Activated T-helper 1 cell treated with Interleukin-2 at 50 U/mL for 16 hours (primary cell): ENCODE measurements around the gene SNX27.
"Not testable (repeated sequence)": the region's sequence is repeated elsewhere in the genome, so short reads cannot be mapped to it uniquely, and the experiment has no call there.

Experiments
- DNase-seq: peaks from one replicate; pipeline ENCODE4 v3.0.0-alpha.2; 2020; ENCODE audit warnings: low read depth

SNX27 gene

DNA sequence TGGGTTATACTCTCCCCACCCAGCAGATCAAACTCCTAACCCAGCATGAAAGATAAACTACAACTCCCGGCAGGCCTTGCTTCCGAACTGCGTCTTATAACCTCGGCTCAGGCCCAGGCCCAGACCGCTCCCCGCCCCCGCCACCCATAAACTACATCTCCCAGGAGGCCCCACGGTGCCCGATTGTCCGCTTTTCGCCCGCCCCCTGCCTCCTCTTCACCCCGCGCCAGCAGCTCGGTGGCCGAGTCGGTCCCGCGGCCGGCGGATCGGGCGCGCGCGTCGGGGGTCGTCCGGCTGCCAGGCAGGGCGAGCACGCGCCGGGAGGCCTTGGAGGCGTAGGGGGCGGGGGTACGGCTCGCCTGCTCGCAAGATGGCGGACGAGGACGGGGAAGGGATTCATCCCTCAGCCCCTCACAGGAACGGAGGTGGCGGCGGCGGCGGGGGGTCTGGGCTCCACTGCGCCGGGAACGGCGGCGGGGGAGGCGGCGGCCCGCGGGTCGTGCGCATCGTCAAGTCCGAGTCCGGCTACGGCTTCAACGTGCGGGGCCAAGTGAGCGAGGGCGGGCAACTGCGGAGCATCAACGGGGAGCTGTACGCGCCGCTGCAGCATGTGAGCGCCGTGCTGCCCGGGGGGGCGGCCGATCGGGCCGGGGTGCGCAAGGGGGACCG, at the start of gene SNX27:
Gene SNX27 (plus strand): TSS at position 219 of the 669 bp plus-strand sequence. CDS start 152 bp downstream, at position 371.
- DNase-seq: peak; percentile 70

DNA sequence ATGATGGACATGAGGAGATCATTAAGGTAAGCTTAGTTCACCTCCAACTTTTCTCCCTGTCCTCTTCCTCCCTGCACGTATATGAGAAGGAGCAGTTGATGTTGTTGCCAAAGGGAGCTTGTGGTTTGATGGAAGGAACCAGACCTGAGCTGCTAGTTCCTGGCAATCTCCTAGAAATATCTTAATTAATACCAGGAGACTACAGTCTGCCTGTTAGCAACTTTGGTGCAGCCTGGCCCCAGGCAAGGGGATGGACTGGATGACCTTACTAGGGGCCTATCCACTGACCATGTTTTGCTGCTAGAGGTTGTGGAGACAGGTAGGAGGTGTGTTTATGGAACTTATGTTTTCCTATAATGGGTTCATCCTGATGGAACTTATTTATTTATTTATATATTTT, 49.2 kb upstream of the SNX27 start:
- DNase-seq: no peak

DNA sequence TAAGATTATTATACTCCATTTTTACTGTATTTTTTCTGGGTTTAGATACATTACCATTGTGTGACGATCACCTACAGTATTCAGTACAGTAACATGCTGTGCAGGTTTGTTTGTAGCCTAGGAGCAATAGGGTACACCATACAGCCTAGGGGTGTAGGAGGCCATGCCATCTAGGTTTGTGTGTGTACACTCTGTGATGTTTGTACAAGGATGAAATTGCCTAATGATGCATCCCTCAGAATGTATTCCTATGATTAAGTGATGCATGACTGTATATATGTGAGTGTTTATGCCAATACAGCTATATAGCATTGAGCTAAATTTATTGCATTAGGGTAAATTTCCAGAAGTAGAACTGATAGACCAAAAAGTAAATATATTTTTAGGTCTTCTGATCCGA, 48.5 kb upstream of the SNX27 start:
- DNase-seq: no peak

DNA sequence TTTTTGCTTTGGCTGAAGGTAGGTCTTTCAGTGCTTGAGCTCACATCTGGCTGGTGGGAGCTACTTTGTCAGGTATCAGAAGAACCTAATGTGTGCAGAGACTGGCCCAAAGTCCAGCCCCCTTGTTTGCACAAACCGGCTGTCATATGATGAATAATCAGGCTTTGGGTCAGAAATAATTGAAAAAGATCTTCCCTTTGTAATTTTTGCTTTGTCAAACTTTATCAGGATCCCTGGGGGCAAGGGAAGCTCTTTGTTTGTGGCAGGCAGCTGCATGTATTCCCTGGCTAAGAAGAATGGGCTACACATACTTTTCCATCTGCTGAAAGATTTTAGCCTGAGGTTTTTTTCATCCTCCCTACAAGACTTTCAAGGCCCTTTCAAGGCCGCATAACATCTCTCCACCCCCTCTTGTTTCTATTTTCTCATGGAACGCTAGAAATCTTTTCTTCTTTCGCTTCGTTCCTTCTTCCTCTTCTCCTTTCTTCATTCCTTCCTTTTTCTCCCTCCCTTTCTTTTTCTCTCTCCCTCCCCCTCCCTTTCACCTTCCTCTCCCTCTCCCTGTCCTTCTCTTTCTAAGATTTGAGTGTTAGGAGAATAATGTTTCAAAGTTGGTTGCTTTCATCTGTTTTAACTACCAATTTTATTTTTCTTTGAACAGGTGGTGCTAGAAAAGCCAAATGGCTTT, 46.2 kb upstream of the SNX27 start:
- DNase-seq: no peak

DNA sequence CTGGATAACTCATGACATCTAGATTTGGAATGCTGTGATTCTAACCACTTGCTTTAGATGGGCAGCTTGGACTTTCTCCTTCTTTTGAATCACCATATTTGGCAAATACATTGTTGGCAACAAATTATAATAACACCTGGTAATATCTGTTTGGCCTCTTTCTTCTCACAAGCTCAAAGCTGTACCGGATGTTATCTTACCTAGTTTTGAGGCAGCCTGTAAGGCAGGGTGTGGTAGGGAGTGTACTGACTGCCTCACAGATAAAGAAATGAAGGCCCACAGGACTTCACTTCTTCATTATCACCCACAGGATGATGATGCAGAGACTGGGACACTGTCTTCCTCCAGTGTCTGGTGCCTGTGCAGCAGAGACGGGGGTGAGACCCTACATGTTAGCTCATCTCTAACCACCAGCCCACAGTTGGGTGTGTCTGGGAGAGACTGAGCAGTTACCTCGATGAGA, 43.2 kb upstream of the SNX27 start:
- DNase-seq: no peak

DNA sequence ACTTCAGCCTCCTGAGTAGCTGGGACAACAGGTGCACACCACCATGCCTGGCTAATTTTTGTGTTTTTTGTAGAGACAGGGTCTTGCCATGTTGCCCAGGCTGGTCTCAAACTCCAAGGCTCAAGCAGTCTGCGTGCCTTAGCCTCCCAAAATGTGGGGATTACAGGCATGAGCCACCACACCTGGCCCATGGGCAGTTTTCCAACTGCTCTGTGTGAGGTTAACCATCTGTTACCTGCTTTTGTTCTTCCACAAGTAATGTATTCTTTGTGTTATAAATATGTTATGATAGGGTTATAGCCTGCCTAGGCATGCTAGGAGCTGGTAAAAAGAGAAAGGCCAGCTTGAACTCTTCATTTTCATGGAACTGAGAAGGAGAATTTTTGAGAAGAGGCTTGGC, 41.0 kb upstream of the SNX27 start:
- no peak for DNase-seq

DNA sequence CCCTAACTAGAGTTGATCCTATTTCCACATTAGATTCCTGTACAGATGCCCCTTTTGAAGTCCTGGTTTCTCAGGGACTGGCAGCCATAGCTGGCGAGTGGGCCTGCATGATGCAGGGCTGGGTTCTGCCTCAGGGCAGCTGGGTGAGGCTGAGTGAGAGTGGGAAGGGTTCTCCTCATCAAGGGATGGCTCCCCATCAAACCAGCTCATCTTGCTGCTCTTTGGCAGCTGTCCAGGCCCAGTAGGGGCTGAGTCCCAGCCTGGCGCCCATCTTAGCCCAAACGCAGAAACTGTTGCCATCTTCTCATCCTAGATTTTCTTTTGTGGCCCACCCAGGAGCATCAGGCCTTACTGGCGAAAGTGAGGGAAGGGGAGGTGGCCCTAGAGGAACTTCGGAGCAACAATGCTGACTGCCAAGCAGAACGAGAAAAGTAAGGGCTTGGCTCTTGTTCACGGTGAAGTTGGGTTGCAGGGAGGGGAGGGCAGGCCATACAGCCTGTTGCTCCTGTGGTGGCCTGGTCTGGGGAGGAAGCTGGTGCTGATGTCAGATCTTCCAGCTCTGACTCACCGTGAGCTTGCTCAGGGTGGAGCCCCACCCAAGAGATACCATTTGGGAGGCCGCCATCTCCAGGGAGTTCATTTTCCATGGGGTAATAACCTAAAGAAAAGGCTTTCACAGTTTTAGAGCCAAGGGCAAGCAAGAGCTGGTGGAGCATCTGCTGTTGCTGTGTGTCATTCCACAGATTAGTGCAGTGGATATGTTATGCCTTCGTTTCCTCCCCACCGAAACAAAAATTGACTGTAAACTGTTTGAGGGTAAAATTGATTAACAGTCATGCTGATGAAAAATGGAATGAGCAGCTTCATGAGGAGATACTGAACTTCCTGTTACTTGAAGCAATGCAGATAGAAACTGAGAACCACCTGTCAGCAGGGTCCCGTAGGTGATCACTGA, 37.0 kb upstream of the SNX27 start:
- no peak for DNase-seq

DNA sequence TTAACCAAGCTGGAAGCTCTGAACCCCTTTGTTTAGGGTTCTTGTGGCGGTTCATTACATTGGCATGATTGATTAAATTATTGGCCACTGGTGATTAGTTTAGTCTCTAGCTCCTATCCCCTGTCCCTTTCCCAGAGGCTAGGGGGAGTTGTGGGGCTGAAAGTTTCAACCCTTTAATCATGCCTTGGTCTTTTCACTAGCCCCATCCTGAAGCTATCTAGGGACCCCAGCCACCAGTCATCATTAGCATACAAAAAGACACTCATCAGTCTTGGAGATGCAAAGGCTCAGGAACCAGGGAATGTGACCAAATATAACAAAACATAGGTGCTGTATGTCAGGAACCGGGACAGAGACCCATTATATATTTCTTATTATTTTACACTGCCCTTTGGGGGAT, 34.7 kb upstream of the SNX27 start:
- DNase-seq: no peak

DNA sequence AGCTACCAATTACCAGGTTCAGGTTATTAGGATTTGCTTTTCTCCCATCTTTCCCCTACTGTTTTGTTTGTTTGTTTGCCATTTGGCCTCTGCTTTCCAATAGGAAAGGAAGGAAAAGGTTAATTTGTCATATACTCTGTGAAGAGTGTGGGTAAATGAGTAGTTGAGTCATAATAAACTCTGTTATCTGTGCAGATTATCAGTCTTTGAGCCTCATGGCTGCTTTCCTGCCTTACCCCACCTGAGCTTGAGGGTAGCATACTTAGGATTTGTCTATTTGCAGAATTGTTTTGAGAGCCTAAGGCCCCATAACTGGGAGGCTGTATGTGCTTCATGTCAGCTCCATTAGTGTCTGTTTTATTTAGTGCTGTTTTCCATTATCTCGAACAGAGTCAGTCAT, 32.9 kb upstream of the SNX27 start:
- no peak for DNase-seq

DNA sequence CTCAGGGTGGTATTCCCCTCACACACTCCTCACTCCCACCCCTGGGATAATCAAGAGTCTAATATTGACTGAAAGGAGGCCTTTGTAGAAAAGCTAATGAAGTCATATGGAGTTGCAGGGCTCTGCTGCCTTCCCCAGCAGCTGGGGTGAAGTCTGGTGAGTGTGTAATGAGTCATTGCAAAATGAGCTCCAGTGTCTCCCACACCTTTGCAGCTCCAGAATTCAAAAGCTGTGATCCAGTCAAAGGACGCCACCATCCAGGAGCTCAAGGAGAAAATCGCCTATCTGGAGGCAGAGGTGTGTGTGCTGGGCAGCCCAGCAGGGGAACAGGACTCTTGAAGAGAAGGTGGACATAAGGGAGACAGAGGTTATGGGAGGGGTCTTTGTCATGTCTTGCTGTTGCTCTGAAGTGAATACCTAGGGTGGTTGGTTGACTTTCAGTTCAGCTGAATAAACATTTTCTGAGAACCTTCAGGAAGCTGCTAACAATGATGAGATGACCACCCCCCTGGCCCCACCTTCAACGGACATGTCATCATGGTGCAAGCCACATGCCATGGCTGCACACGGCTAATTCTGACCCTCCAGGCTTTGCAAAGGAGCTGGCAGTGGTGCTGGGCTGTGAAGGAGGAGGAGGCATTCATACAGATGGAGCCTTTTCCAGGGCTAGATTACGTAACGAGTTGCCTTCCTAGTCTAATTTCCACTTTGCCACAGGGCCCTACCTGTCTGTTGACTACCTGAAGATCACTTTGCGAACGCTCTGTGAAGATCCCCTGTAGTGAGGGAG, 32.2 kb upstream of the SNX27 start:
- DNase-seq: no peak

DNA sequence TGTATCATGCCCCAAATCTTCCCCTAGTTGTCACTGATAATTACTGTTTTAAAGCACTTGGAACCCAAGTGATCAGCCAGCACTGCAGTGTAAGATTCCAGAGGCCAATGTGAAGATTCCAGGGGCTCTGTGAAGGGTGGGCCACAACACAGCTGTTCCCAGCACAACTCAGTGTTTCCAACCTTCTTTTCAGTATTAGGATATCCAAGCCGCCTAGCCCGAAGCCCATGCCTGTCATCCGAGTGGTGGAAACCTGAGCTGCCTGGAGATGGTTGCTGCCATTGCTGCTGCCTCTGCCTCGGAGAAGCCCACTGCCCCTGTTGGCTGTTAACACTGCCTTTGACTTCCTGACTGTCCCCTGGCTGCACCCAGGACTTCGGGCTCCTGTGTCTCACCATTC, 30.4 kb upstream of the SNX27 start:
- DNase-seq: no peak

DNA sequence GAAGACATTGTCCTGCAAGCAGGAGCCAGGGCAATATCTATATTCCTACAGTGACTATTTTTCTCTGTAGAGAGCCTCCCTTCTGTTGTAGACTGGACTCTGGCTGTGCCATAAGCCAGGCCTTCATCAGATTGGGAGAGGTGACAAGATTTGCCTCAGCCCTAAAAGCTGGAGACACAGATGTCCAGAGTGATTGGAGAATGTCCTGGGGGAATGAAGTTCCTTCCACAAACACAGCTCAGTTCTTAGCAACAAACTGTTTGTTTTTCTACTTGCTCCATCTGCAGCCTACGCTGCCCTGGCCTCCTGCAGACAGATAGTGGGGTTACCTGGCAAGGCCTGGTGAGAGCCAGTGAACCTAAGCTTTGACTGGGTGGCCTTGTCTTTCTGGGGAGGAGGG, 29.9 kb upstream of the SNX27 start:
- DNase-seq: no peak

DNA sequence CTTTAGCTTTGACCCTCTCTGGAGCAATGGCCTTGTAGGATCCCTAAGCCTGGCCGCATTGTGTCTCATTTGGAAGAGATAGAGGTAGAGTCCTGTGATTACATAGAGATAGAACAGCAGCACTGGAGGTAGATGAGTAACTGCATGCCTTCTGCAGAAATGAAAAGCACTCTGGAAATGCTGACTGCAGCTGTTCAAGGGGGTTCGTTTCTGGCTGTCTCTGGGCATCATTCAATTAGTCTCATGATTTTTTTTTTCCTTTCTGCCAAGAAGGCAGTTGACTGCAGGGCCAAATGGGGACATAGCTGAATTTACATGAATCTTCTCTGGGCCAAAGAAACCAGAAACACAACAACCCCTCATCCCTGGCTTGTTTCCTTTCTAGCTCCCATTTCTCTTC, 28.1 kb upstream of the SNX27 start:
- no peak for DNase-seq

DNA sequence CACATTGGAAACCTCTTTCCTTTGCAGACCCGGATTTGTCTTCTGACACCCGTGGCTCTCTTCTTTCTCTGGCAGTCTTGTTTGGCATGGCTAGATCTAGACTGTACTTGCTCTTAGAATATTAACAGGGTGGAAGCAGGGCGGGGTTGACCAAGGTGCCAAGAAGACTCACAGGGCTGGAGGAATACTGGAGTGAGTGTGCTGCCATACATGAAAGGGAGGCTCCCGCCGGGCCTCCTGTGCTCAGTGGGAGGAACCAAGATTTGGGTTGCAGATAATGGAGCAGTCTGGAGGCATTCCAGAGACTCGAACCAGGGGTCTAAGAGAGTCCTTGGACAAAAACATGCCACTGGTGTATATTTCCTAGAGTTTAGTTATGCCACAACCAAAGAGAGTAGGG, 27.6 kb upstream of the SNX27 start:
- DNase-seq: no peak

DNA sequence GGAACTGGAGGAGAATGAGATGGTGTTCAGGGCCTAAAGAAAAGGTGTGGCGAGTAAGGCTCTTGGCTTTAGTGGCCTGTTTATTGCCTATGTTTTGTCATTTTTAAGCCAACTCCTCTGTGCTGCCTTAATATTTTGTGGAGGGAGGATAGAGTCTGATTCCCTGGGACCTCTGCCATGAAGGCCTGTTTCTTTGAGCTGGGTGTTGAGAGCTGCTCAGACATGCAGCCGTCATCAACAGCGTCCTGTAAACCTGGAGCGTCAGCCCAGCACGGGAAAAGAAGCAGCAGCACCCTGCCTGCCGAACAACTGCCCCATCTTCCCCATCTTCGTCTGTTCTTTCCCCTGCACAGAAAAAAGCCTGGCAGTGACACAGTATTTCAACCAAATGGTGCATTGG, 27.1 kb upstream of the SNX27 start:
- DNase-seq: no peak

DNA sequence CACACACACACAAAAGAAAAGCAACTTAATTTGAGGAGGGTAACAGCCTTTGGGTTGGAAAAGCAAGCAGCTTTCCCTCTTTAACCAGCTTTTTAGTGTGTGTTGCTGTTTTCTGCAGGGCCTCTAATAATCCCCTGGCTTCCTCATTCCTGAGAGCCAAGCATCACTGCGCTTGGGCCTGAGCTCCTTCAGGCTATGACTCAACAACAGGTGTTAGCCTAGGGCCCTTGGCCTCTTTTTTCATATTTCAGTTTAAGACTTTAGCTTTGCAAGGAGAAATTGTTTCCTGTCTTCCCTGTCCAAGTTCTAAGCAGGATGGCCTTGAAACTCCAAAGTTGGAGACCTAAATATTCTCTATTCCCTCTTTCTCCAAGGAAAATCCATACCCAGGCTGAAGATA, 26.2 kb upstream of the SNX27 start:
- no peak for DNase-seq

DNA sequence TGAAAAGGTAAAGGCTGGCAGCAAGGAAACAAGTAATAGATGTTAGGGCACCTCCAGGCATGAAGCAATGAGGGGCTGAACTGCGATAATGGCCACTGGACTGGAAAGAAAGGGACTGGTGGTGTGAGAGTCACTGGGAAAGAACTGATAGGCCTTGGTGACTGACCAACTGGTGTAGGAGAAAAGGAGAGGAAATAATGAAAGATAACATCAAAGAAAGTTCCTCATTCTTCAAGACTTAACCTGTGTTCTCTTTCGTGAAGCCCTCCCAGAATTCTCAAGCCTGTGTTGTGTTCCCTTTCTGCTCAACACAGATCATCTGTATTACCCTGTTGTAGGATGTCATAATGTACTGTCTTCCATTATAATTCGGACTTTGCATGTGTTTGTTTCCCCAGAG, 20.9 kb upstream of the SNX27 start:
- no peak for DNase-seq

DNA sequence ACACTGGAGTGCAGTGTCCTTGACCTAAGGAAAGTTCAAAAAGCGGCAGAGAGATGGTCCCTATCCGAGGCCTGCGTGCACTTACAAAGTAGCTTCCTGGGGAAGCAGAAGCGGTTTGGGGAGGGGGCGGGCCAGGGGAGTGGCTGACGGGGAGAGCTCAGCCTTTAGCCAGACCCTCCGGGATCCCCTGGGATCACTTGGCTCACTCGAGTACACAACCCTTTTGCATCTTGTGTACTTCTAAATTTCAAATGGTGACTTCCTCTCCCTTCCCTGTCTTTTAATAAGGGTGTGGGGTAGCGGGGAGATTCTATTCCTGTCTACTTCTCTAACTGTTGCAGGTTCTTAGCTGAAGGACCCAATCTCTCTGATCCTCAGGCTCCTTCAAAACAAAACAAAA, 18.1 kb upstream of the SNX27 start:
- DNase-seq: no peak

DNA sequence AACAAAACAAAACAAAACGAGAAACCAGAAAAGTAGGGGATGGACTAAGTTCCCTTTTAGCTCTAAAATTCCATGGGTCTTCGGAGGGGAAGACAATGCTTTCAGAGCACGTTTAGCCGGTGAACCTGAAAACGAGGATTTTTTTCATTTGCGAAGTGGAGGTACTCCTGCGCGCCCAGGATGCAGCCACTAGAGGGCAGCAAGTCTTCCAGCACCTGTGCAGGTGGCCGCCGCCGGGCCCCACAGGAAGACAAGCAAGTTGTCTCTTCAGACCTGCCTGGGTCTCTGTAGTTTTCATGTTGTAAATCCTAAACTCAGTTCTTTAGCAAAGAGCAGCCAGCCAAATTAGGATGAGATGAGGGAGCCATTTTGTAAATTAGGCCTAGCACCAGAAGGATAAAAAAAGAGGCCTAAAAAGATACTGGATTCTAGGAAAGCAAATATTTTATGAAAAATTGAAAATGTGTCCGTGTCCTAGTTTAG, 17.7 kb upstream of the SNX27 start:
- DNase-seq: peak; percentile 76

DNA sequence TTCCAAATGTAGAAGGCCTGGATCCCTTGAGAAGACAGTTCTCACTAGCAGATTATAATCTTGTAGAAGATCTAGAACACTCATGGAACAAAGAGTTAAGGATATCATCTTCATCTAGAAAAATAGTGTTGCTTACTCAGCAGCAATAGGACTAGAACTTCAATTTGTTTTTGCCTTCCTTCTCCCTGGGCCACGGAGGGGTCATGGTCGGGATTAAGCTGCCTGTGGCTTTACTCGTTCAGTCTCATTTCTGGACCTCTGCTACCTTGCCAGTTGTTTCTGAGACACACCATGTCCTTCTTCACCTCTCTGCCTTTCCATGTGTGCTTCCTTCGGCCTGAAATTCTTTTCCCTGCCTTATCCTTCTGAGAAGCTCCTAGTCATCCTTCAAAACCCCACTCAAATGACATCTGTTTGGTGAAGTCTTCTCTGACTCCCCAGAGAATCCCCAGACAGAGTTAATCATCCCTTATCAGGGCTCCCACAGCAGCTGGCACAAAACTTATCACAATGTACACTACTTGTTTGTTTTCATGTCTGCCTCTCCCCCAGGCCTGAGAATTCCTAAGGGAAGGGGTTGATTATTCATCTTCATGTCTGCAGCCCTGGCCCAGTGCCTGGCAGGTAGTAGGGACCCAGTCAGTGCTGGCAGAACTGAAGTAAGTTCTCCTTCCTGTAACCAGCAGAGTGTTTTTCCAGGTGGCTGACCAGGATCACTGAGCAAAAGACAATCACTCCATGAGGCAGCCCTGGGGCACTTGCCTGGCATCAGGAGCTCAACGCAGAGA, 15.5 kb upstream of the SNX27 start:
- DNase-seq: no peak

DNA sequence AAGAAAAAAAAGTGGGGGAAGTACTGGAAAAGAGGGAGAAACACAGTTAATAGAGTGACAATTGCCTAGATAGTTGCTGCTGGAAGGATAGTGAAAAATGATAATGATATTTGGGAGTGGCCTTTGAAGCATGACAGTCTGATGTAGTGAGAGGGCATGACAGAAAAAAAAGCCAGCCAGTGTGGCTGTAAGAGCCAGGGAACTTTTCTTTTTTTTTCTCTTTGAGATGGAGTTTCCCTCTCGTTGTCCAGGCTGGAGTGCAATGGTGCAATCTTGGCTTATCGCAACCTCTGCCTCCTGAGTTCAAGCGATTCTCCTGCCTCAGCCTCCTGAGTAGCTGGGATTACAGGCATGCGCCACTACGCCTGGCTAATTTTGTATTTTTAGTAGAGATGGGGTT, 9.3 kb upstream of the SNX27 start:
- DNase-seq: not testable (repeated sequence)
